Body of pancreas (tissue), 4 donors: Measurements from ENCODE around the gene CTSL. TPM values are rescaled to one million over a fixed set of nuclear protein-coding genes. Genes with fewer than 3 reads are reported as not detected.
"Not testable (repeated sequence)": the region's sequence is repeated elsewhere in the genome, so short reads cannot be mapped to it uniquely, and the experiment has no call there.

Experiments used
- ATAC-seq: fragments of 150-250 bp; one replicate; pipeline ENCODE4 v1.9.1; 2016
- DNase-seq, 4 donors: peaks; one replicate each; pipeline ENCODE4 v3.0.0-alpha.2; 2019
- H3K27ac ChIP-seq, 4 donors: fragments of 200-600 bp; sonication (generic); 1 replicate in 3 of 4; 2 replicates in 1 of 4; pipeline versions ENCODE4 v1.5.1 to v1.6.1; 2016 to 2019; ENCODE audit warnings: mild to moderate bottlenecking in 1 of 4, mixed read lengths in 1 of 4, moderate library complexity in 1 of 4
- H3K27me3 ChIP-seq, 2 donors: fragments of 200-600 bp; sonication (generic); one replicate each; pipeline ENCODE4 v1.6.0; 2016; ENCODE audit warnings: mild to moderate bottlenecking in 1 of 2
- H3K36me3 ChIP-seq, 2 donors: fragments of 200-600 bp; sonication (generic); replicated peaks in 1 of 2; 2 replicates each; pipeline ENCODE4 v1.5.1; 2016; ENCODE audit warnings: low read depth in 2 of 2; ENCODE audit not compliant: insufficient read depth in 1 of 2
- H3K4me1 ChIP-seq: fragments of 200-600 bp; sonication (generic); one replicate; pipeline ENCODE4 v1.6.0; 2016
- H3K4me3 ChIP-seq, 2 donors: fragments of 200-600 bp; sonication (generic); 1 replicate in 1 of 2; 2 replicates in 1 of 2; pipeline ENCODE4 v1.5.1; 2016 to 2019
- H3K9me3 ChIP-seq, 3 donors: fragments of 200-600 bp; sonication (generic); 1 replicate in 2 of 3; 2 replicates in 1 of 3; pipeline ENCODE4 v1.5.1; 2016
- POLR2A ChIP-seq, 3 donors: fragments of 450-650 bp; IDR thresholded peaks; one replicate each; pipeline ENCODE4 v1.6.1; 2016; ENCODE audit warnings: antibody characterized with exemption in 3 of 3, mild to moderate bottlenecking in 2 of 3
- WGBS, 2 donors: methylation state at CpG; one replicate each; pipeline ENCODE4 v1.1.5; 2017; 5-methylcytosine and 5-hydroxymethylcytosine counted together
- intact Hi-C: fragments of 100-400 bp; cut with DNase I; formaldehyde crosslinking; loops from one replicate; pipeline ENCODE4 v1.15.1; 2023
- total RNA-seq, 2 donors: library from RNA; depleted of rRNA; stranded (reverse); fragments of >200 nt; gene quantifications; one replicate each; pipeline ENCODE4 v1.1.0, GENCODE V29; 2016
- TF ChIP-seq, protein P1 (sequence below), 7 experiments: fragments of 450-650 bp in 4 of 7; fragments of 200-600 bp in 3 of 7; sonication (generic) in 3 of 7; IDR thresholded peaks; one replicate each; pipeline ENCODE4 v1.5.1; 2016 to 2019; ENCODE audit warnings: antibody characterized with exemption in 7 of 7

CTSL gene
- total RNA-seq, 2 donors from 2014 or later, result 45.8 to 60.2 TPM

DNA sequence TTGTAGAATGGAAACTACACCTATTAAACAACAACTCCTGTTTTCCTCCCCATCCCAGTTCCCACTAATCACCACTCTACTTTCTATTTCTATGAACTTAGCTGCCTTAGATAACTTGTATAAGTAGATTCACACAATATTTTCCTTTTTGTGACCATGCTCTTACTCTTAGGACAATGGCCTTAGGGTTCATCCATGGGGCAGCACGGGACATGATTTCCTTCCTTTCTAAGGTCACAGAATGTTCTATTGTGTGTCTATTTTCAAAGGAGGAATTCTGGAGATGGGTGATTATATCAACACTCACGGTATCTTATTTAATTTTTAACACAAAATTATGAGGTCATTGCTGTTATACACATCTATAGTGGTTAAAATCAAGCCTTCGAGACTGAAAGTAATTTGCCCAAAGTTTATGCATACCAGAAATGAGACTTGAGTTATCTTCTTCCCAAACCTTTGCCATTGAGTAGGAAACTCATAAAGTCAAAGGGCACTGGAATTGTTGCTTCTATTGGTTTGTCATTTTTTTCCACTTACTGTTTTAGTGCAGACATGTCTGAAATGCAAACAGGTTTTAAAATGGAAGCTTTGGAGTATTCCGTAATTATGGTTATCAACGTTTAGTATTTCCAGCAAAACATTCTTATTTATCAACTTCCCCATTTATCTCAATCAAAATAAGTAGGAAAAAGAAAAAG is 23.6 kb downstream of the CTSL start:
- DNase-seq, result no peak
- Histone ChIP-seq H3K27me3 (no peaks in the 10 kb centered on the region), H3K4me1 (no peaks in the 10 kb centered on the region), H3K36me3 (no peaks in the 10 kb centered on the region), H3K4me3 (no peak overlapping the region), H3K27ac (no peak overlapping the region), H3K9me3 (no peaks in the 10 kb centered on the region)
- WGBS, 2 donors, result 58 to 60% methylated on average over 5 of the region's 5 CpGs
- intact Hi-C loops, result no loop called here
- TF ChIP-seq, protein P1, sequence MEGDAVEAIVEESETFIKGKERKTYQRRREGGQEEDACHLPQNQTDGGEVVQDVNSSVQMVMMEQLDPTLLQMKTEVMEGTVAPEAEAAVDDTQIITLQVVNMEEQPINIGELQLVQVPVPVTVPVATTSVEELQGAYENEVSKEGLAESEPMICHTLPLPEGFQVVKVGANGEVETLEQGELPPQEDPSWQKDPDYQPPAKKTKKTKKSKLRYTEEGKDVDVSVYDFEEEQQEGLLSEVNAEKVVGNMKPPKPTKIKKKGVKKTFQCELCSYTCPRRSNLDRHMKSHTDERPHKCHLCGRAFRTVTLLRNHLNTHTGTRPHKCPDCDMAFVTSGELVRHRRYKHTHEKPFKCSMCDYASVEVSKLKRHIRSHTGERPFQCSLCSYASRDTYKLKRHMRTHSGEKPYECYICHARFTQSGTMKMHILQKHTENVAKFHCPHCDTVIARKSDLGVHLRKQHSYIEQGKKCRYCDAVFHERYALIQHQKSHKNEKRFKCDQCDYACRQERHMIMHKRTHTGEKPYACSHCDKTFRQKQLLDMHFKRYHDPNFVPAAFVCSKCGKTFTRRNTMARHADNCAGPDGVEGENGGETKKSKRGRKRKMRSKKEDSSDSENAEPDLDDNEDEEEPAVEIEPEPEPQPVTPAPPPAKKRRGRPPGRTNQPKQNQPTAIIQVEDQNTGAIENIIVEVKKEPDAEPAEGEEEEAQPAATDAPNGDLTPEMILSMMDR (IDR thresholded peaks at IDR 0.05), result no peak
- TF ChIP-seq POLR2A (IDR thresholded peaks at IDR 0.05), result no peak
- no peak for ATAC-seq

DNA sequence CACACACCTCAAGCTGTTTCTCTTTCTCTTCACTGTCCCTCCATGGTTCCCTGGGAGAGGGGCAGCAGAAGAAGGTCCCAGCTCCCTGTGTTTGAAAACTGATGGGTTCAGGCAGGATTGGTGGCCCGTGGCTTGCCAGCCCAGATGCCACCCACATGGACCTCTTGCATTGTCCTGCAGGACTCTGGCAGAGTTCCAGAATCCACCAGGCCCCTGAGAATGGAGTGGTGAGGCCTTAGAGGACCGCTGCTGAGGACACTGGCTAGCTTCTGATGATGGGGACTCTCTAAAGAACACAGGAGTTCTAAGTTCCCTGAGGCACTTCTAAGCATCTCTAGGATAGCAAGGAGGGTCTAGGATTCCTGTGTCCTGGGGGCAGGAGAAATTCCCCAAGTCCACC is 24.8 kb downstream of the CTSL start:
- no peaks in the 10 kb centered on the region for H3K9me3 ChIP-seq

DNA sequence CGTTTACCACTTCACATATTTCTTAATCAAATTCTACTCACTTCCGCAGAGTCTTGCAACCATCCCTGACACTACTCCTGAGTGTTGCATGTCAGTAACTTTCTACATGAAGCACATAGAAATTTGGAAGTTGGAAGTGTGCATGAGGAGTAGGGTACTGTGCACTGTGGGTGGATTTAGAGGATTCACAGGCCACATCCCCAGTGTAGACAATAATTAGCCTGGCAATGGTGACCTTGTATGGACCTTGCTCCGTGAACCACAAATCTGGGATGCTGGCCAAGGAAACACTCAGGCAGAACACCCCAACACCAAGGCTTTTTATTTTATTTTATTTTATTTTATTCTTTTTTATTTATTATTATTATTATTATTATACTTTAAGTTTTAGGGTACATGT is 25.5 kb downstream of the CTSL start:
- Histone ChIP-seq H3K4me3 (no peak overlapping the region), H3K27me3 (no peaks in the 10 kb centered on the region), H3K9me3 (no peaks in the 10 kb centered on the region), H3K4me1 (no peaks in the 10 kb centered on the region), H3K27ac (no peak overlapping the region), H3K36me3 (no peaks in the 10 kb centered on the region)
- TF ChIP-seq, protein P1 (IDR thresholded peaks at IDR 0.05), result no peak
- TF ChIP-seq POLR2A (IDR thresholded peaks at IDR 0.05), result no peak
- DNase-seq (no peak), ATAC-seq (no peak)
- intact Hi-C loops, result no loop called here
- 61 to 62% methylated on average over 3 of the region's 3 CpGs for WGBS, 2 donors

More for the DNA sequence above, 24.8 kb downstream of the CTSL start:
- Histone ChIP-seq H3K4me1 (no peaks in the 10 kb centered on the region), H3K27me3 (no peaks in the 10 kb centered on the region), H3K27ac (no peak overlapping the region), H3K4me3 (no peak overlapping the region), H3K36me3 (no peaks in the 10 kb centered on the region)
- no peak for TF ChIP-seq POLR2A (IDR thresholded peaks at IDR 0.05)
- TF ChIP-seq, protein P1 (IDR thresholded peaks at IDR 0.05), result no peak
- whole genome bisulfite sequencing, 2 donors, result 40 to 44% methylated on average over 2 of the region's 2 CpGs
- ATAC-seq, result no peak
- intact Hi-C loops, result no loop called here
- DNase-seq, result no peak

DNA sequence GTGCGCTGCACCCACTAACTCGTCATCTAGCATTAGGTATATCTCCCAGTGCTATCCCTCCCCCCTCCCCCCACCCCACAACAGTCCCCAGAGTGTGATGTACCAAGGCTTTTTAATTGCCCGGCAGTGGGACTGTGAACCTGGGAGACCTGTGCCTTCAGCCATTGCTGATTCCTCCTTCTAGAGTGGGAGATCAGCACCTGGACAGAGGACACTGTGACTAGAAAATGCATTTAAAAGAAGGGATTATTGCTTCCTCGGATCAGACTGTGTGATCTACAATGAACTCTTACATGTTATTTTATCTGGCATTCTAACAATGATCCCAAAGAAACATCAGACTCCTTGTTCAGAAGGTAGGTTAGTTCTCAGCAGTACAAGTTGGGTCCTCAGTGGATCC is 25.9 kb downstream of the CTSL start:
- WGBS, 2 donors, result 37 to 58% methylated on average over 3 of the region's 4 CpGs
- Histone ChIP-seq H3K27me3 (no peaks in the 10 kb centered on the region), H3K4me1 (no peaks in the 10 kb centered on the region), H3K36me3 (no peaks in the 10 kb centered on the region), H3K9me3 (no peaks in the 10 kb centered on the region), H3K4me3 (no peak overlapping the region), H3K27ac (no peak overlapping the region)
- intact Hi-C loops, result no loop called here
- no peak for DNase-seq
- no peak for ATAC-seq
- TF ChIP-seq, protein P1 (IDR thresholded peaks at IDR 0.05), result no peak
- no peak for TF ChIP-seq POLR2A (IDR thresholded peaks at IDR 0.05)

DNA sequence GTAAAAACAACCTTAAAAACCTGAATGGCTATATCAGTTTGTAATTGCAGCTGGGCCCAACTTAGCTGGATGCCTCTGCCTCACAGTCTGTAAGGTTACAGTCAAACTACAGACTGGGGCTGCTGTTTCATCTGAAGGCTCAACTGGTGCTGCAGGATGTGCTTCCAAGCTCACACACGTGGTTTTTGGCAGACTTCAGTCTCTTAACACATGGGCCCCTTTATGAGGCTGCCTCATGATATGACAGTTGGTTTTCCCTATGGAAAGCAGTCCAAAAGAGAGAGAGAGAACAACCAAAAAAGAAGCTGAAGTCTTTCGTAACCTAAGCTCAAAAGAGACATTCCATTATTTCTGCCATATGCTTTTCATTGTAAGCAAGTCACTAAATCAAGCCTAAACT is 27.4 kb downstream of the CTSL start:
- Histone ChIP-seq H3K27ac (no peak overlapping the region), H3K27me3 (no peaks in the 10 kb centered on the region), H3K4me1 (no peaks in the 10 kb centered on the region), H3K4me3 (no peak overlapping the region), H3K36me3 (no peaks in the 10 kb centered on the region), H3K9me3 (no peaks in the 10 kb centered on the region)
- DNase-seq, result no peak
- no peak for TF ChIP-seq POLR2A (IDR thresholded peaks at IDR 0.05)
- TF ChIP-seq, protein P1 (IDR thresholded peaks at IDR 0.05), result no peak
- WGBS, 2 donors, result 46 to 47% methylated on average over 2 of the region's 2 CpGs
- ATAC-seq, result no peak
- intact Hi-C loops, result no loop called here

DNA sequence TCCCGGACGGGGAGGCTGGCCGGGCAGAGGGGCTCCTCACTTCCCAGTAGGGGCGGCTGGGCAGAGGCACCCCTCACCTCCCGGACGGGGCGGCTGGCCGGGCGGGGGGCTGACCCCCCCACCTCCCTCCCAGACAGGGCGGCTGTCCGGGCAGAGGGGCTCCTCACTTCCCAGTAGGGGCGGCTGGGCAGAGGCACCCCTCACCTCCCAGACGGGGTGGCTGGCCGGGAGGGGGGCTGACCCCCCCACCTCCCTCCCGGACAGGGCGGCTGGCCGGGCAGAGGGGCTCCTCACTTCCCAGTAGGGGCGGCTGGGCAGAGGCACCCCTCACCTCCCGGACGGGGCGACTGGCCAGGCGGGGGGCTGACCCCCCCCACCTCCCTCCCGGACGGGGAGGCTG is 32.4 kb downstream of the CTSL start:
- DNase-seq, H3K27ac ChIP-seq, H3K27me3 ChIP-seq, H3K9me3 ChIP-seq, ATAC-seq, H3K36me3 ChIP-seq, H3K4me3 ChIP-seq, intact Hi-C loops, H3K4me1 ChIP-seq: not testable (repeated sequence)
- WGBS, 2 donors, result no CpG with 5 or more reads among the region's 24 CpGs

DNA sequence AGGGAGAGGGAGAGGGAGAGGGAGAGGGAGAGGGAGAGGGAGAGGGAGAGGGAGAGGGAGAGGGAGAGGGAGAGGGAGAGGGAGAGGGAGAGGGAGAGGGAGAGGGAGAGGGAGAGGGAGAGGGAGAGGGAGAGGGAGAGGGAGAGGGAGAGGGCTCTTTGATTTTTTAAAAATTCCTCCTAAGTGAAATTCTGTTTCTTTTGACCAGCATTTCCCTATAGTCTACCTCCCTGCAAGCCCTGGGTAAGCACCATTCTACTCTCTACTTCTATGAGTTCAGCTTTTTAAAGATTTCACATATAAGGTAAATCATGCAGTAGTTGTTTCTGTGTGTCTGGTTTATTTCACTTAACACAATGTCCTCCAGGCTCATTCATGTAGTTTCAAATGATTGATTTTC is 34.1 kb downstream of the CTSL start:
- ATAC-seq, H3K4me3 ChIP-seq, H3K27me3 ChIP-seq, intact Hi-C loops, DNase-seq, H3K36me3 ChIP-seq, H3K4me1 ChIP-seq, H3K9me3 ChIP-seq, H3K27ac ChIP-seq: not testable (repeated sequence)
